Measurements from ENCODE around the gene LCLAT1.
"Not testable (repeated sequence)": the region's sequence is repeated elsewhere in the genome, so short reads cannot be mapped to it uniquely, and the experiment has no call there.

LCLAT1 gene

DNA sequence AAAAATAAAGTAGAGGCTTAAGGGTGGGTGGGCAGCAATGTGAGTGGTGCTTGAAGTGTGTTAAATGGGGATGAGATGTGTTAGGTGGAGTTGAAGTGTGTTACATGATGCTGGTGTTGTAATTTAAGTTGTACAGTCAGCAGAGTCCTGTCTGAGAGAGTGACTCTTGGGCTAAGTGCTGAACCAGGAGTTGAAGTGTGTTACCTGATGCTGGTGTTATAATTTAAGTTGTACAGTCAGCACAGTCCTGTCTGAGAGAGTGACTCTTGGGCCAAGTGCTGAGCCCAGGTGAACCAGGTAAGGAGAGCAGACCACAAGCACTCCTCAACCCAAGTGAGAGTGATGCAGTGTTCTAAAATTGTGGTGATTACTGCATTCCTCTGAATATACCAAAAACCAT, 40.6 kb downstream of the LCLAT1 start:
- DNase-seq (ENCODE audit: low read depth in 2 of 2), result no peak

DNA sequence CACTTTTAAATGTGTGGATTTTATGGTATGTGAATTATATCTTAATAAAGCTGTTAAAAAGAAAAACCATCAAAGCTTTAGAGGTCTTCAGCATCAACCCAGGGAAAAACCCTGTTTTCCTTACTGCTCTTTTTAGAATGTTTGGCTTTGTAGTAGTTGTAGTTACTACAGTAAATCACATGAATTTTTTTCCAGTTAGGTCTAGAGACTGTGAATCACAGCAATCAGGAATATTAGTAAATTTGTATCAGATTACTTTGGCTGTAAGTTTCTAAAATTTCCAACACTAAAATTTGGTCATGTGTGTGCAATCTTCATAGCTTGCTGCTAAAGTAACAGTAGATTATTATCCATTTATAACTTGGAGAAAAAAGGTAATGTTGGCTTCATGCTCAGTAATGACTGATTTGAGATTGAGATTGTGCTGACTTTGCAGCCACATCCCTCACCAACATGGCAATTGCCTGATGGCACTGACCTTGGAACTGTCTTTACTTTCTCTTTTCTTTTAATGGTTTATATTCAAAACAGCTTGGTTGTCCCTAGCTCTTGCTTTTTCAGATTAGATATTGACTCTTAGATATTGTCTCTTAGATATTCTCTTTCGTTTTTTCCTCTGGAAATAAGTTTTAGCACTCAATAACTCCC, 41.1 kb downstream of the LCLAT1 start:
- no peak for DNase-seq (ENCODE audit: low read depth in 2 of 2)

DNA sequence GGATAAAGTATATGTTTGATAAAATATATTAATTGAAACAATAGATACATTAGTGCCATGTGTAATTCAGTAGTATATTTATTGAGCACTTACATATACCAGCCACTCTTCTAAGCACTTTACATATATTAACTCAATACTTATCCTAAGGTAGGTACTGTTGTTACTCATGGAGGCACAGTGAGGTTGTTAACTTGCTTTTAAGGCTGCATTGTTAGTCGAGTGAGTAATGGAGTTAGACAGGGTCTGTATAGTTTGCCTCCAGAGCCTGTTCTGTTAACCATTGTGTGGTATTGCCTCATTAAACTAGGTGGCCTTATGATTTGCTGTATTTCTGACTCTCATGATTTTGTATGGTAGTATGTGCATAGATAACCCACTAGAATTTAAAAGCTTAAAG, 44.2 kb downstream of the LCLAT1 start:
- DNase-seq (ENCODE audit: low read depth in 2 of 2), result no peak

DNA sequence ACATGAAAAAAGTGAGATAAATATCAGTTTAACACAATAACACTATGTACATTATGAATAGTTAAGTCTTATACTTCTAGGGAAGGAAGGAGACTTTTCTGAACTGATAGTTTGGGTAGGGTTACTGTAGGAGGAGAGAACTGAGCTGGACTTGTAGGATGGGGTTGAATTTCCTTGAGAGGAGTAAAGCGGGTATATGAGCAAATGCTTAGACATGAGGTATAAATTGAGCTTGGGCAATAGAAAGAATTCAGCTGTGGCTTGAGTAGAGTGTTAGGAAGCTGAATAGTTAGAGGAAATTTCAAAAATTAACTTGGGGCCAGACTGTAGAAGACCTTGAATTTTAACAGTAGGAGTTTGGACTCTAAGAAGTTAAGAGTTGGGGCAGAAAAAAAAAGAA, 45.1 kb downstream of the LCLAT1 start:
- no peak for DNase-seq (ENCODE audit: low read depth in 2 of 2)

DNA sequence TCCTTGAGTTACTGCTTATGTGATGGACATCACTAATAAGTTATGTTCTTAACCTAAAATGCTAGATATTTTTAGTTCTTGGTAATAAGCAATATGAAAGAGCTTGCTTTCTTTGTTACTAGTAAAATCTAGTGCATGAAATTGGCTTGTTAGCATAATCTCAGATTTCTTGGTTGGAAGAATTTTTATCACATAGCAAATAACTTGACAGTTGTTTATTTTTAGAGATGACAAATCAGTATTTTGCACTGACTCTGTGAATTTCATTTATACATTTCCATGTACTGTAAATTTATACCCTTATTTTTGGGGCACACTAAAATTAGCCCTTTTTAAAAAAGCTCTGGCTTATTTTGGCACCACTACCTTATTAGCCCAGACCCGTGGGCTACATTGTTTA, 45.6 kb downstream of the LCLAT1 start:
- DNase-seq (ENCODE audit: low read depth in 2 of 2), result no peak

DNA sequence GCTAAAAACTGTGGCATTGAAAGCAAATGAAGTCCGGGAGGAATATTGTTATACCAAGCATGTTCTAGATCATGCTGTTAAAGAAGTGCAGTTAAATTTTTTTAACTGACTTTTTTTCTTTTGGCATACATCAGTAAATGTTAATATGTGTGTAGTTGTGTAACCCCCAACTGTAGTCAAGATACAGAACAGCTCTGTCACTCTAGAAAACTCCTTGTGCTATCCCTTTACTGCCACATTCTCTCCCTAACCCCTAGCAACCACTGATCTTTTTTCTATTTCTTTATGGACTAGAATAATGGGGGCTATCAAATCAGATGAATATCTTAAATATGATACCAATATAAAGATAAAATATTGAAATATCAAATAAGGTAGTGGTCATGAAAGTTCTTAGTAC, 46.4 kb downstream of the LCLAT1 start:
- no peak for DNase-seq (ENCODE audit: low read depth in 2 of 2)

DNA sequence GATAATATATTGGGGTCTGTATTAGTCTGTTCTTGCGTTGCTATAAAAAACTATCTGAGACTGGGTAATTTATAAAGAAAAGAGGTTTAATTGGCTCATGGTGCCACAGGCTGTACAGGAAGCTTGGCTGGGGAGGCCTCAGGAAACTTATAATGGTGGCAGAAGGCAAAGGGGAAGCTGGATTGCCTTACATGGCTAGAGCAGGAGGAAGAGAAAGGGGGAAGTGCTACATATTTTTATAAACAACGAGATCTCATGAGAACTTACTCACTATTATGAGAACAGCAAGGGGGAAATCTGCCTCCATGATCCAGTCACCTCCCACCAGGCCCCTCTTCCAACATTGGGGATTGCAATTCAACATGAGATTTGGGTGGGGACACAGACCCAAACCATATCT, 48.9 kb downstream of the LCLAT1 start:
- not testable (repeated sequence) for DNase-seq (ENCODE audit: low read depth in 2 of 2)

DNA sequence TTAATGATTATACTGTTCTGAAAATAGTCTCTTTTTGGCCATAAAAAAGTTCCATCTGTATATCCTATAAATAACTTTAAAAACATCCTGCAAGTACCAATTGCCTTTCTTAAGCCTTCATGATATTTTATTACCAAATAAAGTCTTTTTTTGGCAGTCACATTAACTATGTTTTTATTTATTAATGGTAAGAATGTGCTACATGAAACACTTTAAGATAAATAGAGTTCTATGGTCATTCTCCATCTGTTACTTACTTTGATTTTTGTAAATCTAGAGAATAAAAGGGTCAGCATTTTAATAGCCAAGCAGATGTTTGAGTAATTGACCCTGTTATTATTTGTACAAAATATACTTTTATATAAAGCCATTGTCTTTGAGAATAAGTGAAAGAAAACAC, 52.6 kb downstream of the LCLAT1 start:
- DNase-seq (ENCODE audit: low read depth in 2 of 2), result no peak

DNA sequence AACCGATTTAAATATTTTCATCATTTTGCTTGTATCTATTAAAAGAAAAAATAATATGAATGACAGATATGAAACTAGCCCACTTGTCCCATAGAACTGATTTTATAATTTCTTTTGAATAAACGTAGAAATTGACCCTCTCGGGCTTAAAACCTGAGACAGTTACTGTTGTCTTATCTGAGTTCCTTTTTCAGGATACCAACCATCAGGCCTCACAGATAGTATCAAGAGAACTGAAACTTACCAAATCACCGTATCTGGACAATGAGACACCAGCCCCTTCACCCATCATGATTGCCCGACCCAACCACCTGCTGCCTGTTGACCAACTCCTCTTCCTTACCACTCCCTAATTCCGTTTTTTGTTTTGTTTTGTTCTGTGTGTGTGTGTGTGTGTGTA, 53.7 kb downstream of the LCLAT1 start:
- no peak for DNase-seq (ENCODE audit: low read depth in 2 of 2)

DNA sequence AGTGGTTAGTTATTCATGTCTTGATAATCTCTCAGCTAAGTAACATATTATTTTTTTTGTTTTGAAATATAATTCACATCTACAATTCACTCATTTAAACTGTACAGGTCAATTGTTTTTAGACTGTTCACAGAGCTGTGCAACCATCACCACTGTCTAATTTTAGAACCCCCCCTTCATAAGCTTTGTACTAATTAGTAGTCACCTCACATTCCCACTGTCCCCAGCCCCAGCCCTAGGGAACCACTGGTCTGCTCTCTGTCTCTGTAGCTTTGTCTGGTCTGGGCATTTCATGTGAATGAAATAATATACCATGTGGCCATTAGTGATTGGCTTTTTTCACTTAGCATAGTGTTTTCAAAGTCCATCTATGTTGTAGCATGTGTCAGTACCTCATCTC, 55.3 kb downstream of the LCLAT1 start:
- DNase-seq (ENCODE audit: low read depth in 2 of 2), result no peak

DNA sequence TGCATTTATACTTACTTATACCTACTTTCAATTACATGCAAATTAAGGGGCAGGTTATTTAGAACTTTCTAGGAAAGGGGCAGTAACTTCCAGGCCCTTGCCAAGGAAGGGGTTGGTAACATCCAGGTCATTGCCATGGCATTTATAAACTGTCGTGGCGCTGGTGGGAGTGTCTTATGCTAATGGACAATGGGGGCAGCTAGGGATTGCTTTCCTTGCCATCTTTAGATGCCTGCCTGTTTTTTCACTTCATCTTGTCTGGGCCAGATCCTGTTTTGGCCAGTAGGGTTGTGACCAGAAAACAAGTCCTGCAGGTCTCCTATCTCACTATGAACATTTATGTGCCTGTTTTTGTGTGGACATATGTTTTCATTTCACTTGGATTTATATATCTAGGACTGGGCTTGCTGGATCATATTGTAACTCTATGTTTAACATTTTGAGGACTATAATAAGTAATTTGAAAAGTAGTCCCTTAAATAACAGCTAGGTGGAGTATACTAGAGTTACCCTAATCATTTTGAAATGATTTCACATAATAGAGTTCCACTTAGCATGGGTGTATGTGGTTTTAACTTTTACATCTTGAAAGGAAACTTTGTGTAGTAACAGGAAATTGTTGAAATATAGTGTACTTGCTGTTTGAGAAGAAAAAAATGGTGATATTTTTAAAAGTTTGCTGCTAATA, 56.1 kb downstream of the LCLAT1 start:
- DNase-seq (ENCODE audit: low read depth in 2 of 2), result no peak

DNA sequence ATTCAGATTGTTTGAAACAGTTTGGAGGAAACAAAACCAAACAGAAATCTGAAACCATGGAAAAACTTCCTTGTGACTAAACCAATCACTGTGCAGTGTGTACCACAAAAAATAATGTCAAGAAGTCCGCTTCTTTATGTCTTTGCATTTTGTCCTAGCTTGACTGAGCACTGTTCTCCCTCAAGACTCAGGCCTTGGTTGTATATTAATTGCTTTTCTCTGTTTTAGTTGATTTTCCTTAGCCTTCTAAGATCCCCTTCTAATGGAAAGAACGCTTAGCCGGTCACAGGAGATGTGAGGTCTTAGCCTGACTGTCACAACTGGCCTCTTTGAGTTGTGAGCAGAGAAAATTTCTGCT, 56.6 kb downstream of the LCLAT1 start:
- no peak for DNase-seq (ENCODE audit: low read depth in 2 of 2)

DNA sequence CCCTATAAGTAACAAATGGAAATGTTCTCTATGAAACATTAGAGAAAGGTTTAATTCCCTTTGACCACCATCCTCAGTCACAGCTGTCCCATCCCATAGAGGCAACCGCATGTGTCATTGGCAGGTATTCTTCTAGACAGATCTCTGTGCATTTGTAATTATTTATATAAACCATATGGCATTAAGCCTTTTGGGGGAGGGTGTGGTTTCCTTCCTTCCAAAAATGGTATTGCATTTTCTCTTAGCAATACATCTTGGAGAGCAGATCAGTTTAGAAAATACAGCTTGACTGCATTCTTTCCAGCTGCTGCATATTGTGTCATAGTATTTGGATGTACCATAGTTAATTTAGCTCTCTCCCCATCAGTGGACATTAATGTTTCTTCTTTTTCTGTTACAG, 57.7 kb downstream of the LCLAT1 start:
- DNase-seq (ENCODE audit: low read depth in 2 of 2), result no peak

DNA sequence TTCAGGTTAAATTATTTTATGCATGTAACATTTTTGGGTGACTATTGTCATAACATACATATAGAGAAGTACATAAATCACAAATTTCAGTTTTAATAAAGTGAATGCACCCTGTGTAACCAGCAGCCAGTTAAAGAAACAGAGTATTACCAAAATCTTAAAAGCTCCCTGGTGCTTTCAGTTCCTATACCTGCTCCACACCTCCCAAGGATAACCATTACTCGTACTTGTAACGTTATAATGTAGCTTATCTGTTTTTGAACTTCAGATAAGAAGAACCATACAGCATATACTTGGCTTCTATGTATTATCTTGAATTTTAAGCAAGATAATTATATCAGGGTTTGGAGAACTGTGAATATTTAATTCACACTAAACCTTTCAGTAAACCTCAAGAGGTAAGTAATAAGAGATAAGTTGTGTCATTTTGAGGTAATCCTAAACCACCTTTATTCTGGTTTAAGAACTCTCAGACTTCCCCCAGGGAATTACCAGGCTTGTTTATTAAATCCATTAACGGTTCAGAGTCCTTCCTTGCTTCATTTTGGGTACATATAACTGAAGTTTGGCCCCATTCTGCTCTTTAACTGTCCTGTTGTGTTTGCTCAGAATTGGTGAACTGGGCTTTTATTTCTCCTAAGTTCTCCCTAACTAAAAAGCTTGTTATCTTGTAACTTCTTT, 58.6 kb downstream of the LCLAT1 start:
- DNase-seq (ENCODE audit: low read depth in 2 of 2), result no peak

DNA sequence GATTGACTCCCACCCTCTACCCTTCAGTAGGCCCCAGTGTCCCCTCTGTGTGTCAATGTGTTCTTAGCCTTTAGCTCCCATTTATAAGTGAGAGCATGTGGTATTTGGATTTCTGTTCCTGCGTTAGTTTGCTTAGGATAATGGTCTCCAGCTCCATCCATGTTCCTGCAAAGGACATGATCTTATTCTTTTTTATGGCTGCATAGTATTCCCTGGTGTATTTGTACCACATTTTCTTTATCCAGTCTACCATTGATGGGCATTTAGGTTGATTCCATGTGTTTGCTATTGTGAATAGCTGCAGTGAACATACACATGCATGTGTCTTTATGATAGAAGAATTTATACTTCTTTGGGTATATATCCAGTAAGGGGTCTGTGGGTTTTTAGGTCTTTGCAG, 60.4 kb downstream of the LCLAT1 start:
- not testable (repeated sequence) for DNase-seq (ENCODE audit: low read depth in 2 of 2)

DNA sequence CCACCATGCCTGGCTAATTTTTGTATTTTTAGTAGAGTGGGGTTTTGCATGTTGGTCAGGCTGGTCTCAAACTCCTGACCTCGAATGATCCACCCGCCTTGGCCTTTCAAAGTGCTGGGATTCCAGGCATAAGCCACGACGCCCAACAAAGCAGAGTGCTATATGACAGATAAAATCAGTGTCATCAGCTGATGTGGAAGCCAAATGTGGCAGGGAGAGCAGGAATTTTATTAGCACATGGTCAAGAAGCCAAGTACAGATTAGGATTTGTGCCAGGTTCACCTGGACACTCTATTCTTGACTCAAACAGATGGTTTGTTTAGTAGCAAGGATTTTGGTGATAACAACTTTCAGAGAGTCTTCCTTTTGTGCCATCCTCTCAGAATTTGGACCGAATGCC, 62.7 kb downstream of the LCLAT1 start:
- no peak for DNase-seq (ENCODE audit: low read depth in 2 of 2)

DNA sequence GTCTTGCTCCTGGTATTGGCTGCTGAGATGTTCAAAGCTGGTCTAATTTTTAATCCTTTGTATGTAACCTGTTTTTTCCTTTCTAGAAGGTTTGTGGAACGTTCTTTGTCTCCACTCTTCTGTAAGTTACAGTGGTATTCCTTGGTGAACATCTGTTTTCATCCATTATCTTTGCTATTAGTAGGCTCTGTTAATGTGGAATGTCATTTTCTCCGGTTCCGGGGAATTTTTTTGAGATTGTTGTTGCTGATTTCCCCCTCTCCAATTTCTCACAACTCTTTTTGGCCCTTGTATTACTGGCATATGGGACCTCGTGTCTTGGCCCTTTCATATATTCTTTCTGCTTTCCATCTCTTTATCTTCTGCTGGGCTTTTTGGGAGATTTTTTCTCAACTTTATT, 63.4 kb downstream of the LCLAT1 start:
- DNase-seq (ENCODE audit: low read depth in 2 of 2), result no peak

DNA sequence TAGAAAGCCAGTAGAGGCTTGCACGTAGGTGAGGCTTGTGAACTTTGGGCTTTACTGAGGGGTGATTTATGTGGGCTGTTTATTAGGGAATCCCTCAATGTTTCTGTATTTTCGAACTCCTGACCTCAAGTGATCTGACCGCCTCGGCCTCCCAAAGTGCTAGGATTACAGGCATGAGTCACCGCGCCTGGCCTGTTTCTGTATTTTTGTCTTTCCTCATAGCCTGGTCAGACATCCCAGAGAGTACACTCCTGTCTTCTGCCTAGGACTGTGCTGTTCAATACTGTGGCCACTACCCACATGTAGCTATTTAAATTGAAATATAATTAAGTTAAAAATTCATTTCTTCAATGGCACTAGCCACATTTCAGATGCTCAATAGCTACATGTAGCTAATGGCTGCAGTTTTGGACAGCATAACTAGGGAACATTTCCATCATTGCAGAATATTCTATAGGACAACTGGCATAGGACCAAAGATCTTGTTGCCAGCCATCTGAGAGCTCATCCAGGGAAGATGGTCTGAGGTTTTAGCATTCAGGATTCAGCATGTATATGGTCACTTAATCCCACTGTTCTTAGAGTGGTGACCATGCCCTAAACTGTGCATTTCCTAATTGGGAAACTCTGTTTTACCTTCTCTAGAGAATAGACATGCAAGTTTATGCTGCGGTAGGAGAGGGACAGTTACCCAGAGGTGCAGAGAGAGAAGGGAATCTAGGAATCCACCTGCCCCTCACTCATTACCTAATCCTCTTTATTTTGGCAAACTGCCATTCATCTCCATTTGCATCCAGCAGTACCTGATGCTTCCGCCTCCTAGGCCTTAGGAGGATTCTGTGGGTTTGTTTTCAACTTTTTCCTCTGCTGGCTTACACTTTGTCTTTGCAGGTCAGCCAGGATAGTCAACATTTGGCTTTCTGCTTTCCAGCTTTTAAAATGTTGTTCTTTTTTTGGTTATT, 64.4 kb downstream of the LCLAT1 start:
- DNase-seq (ENCODE audit: low read depth in 2 of 2), result no peak

DNA sequence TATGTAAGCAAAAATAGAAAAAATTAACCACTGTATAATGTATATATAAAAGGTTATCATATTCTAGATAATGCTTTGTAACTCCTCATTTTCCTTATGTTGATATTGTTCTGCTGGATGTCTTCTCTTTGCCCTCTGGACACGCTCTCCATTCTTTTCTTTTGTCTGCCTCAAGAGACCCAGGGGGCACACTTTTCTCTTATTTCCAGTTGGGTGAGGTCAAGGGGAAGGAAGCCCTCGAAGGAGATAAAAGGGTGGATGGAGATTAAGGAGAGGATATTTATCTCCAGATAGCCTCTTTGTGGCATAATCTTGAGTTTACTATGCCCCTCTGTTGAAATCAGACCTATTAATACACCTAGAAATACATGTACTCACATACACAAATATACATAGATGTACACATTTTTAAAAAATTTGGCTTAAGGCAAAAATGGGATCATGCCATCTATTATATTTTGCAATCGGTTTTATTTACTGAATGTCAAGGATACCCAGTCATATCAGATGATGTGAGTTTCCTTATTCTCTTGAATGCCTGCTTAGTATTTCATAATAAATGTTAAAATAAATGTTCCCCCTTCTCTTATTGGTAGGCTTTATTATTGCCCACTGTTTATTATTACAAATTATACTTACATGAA, 65.3 kb downstream of the LCLAT1 start:
- no peak for DNase-seq (ENCODE audit: low read depth in 2 of 2)

DNA sequence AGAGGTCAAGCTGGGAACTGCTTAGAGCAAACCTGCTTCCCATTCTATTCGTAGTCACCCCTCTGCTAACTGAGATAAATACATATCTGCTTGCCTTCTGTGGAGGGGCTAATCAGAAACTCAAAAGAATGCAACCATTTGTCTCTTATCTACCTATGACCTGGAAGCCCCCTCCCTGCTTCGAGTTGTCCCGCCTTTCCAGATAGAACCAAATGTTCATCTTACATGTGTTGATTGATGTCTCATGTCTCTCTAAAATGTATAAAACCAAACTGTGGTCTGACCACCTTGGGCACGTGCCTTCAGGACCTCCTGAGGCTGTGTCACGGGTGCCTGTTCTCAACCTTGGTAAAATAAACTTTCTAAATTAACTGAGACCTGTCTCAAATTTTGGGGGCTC, 66.6 kb downstream of the LCLAT1 start:
- DNase-seq (ENCODE audit: low read depth in 2 of 2), result not testable (repeated sequence)

DNA sequence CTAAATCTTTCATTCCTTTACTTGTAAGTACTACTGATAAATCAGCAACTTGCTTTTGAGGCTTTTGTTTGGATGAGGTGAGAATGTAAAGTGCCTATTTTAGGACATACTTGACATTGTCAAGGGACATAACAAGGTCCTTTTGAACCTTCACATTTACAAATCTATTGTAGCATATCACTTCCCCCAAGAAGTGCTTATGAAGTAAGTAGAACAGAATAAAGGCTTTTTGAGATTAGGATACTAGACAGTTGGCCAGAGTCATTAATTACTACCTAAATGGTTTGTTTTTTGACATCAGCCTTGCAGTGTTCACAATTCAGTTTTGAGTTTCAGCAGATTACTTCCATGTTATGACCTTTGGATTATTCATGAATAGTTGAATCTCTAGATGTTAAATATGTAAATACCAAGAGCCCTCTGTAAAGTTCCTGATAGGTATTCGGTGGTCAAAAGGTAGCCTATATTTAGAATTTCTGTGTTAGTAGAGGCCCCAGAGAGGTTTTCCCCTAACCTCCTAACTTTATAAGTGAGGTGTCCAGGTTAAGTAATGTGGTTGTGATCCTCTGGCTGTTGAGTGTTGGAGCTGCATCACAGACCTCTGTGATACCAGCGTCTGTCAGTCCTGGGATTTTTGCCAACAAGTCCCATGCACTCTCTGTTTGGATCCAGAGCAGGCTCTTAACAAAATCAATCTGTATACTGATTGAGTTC, 67.2 kb downstream of the LCLAT1 start:
- no peak for DNase-seq (ENCODE audit: low read depth in 2 of 2)
